B cell (primary cell): ENCODE data around the gene CLEC2A. TPM values are rescaled to one million over a fixed set of nuclear protein-coding genes. Genes with fewer than 3 reads are reported as not detected.
A peak's percentile ranks its signal among the peaks of the same experiment; 100 is the strongest.

Source experiments
- ATAC-seq: fragments of 200-7000 bp; cut with Tn5 transposase; one replicate; pipeline ENCODE4 v1.10.0; 2021; ENCODE audit warnings: low read depth, mild to moderate bottlenecking, moderate number of reproducible peaks, moderate library complexity
- CTCF ChIA-PET: fragments of 350-600 bp; sonication (Branson Sonifier 250); formaldehyde crosslinking; loops from one replicate; lab custom pipeline; 2021; ENCODE audit warnings: antibody characterized with exemption, inconsistent platforms; lab: Charles Lee
- POLR2A ChIA-PET: fragments of 350-600 bp; sonication (Branson Sonifier 250); formaldehyde crosslinking; loops from one replicate; lab custom pipeline; 2021; ENCODE audit warnings: antibody characterized with exemption; lab: Charles Lee
- DNase-seq: peaks from one replicate; pipeline ENCODE4 v3.0.0; 2013
- H2AFZ ChIP-seq: 2 replicates; pipeline ENCODE4 v1.6.1; 2012; ENCODE audit warnings: mild to moderate bottlenecking, low read depth, low read length; ENCODE audit not compliant: insufficient read depth, poor library complexity, severe bottlenecking
- H3K27ac ChIP-seq, 2 donors: 1 replicate in 1 of 2; 2 replicates in 1 of 2; pipeline ENCODE4 v1.5.1; 2012 to 2013; ENCODE audit warnings: low read length in 2 of 2, mild to moderate bottlenecking in 2 of 2, moderate library complexity in 1 of 2
- H3K27me3 ChIP-seq, 4 experiments: fragments of 200-600 bp in 1 of 4; sonication (generic) in 1 of 4; replicated peaks in 1 of 4; 1 replicate in 2 of 4; 2 replicates in 2 of 4; pipeline versions ENCODE4 v1.6.1 to v1.7.0; 2013 to 2016; ENCODE audit warnings: low read length in 3 of 4, mild to moderate bottlenecking in 2 of 4, mixed read lengths in 1 of 4, moderate library complexity in 1 of 4; ENCODE audit not compliant: insufficient read depth in 4 of 4, control insufficient read depth in 3 of 4; ENCODE audit errors: control extremely low read depth in 1 of 4
- H3K36me3 ChIP-seq, 2 experiments: replicated peaks in 1 of 2; 1 replicate in 1 of 2; 2 replicates in 1 of 2; pipeline versions ENCODE4 v1.6.1 to v1.7.1; 2013; ENCODE audit warnings: low read length in 1 of 2; ENCODE audit not compliant: insufficient read depth in 2 of 2, control insufficient read depth in 1 of 2; ENCODE audit errors: control extremely low read depth in 1 of 2, extremely low read depth in 1 of 2
- H3K4me1 ChIP-seq, 2 donors: fragments of 200-600 bp in 1 of 2; sonication (generic) in 1 of 2; 1 replicate in 1 of 2; 2 replicates in 1 of 2; pipeline versions ENCODE4 v1.5.1 to v1.6.1; 2013 to 2017; ENCODE audit warnings: low read length in 2 of 2; ENCODE audit not compliant: control insufficient read depth in 2 of 2, insufficient read depth in 2 of 2
- H3K4me2 ChIP-seq: replicated peaks from 2 replicates; pipeline ENCODE3; 2012; ENCODE audit warnings: mild to moderate bottlenecking, low read depth, low read length; ENCODE audit not compliant: poor library complexity, severe bottlenecking
- H3K4me3 ChIP-seq, 5 experiments: fragments of 200-600 bp in 1 of 5; sonication (generic) in 1 of 5; 1 replicate in 3 of 5; 2 replicates in 2 of 5; pipeline versions ENCODE4 v1.5.1 to v1.7.0; 2011 to 2016; ENCODE audit warnings: low read length in 4 of 5, mild to moderate bottlenecking in 4 of 5, low read depth in 2 of 5, control low read depth in 1 of 5, moderate library complexity in 1 of 5; ENCODE audit not compliant: insufficient read depth in 1 of 5; ENCODE audit errors: control extremely low read depth in 1 of 5, extremely low read depth in 1 of 5
- H3K79me2 ChIP-seq: fragments of 200-600 bp; sonication (generic); one replicate; pipeline ENCODE4 v1.6.0; 2016; ENCODE audit warnings: low read length; ENCODE audit not compliant: control insufficient read depth, insufficient read depth
- H3K9ac ChIP-seq: fragments of 200-600 bp; sonication (generic); 2 replicates; pipeline ENCODE4 v1.6.1; 2017; ENCODE audit warnings: mild to moderate bottlenecking, low read length, moderate library complexity
- H3K9me3 ChIP-seq, 3 donors: one replicate each; pipeline versions ENCODE4 v1.6.1 to v1.7.1; 2013; ENCODE audit warnings: low read length in 2 of 3; ENCODE audit not compliant: control insufficient read depth in 2 of 3, insufficient read depth in 1 of 3; ENCODE audit errors: control extremely low read depth in 1 of 3
- H4K20me1 ChIP-seq: 2 replicates; pipeline ENCODE4 v1.6.0; 2012; ENCODE audit warnings: mild to moderate bottlenecking, low read length; ENCODE audit not compliant: insufficient read depth, control insufficient read depth, poor library complexity, severe bottlenecking
- H3K27ac Mint-ChIP-seq: one replicate; pipeline ENCODE4 v1.8.0; 2021; ENCODE audit warnings: mixed read lengths
- H3K27me3 Mint-ChIP-seq: one replicate; pipeline ENCODE4 v1.8.0; 2021; ENCODE audit warnings: mixed read lengths
- H3K4me1 Mint-ChIP-seq: one replicate; pipeline ENCODE4 v1.8.0; 2021; ENCODE audit warnings: mixed read lengths
- H3K4me3 Mint-ChIP-seq: one replicate; pipeline ENCODE4 v1.8.0; 2021; ENCODE audit warnings: mixed read lengths
- H3K9me3 Mint-ChIP-seq: one replicate; pipeline ENCODE4 v1.8.0; 2022; ENCODE audit warnings: mixed read lengths; ENCODE audit not compliant: insufficient read depth
- EZH2 ChIP-seq: IDR thresholded peaks from 2 replicates; pipeline ENCODE4 v1.6.1; 2012; ENCODE audit warnings: borderline replicate concordance, low read depth, mild to moderate bottlenecking, moderate library complexity, low read length; ENCODE audit not compliant: insufficient read depth, poor library complexity, severe bottlenecking
- WGBS: methylation state at CpG from one replicate; pipeline ENCODE4 v1.1.5; 2013; ENCODE audit warnings: missing lambda C conversion rate; ENCODE audit not compliant: insufficient coverage; 5-methylcytosine and 5-hydroxymethylcytosine counted together
- intact Hi-C: fragments of 100-400 bp; cut with micrococcal nuclease; formaldehyde crosslinking; loops from one replicate; pipeline ENCODE4 v1.10.0; 2022
- polyA plus RNA-seq: library from polyadenylated mRNA; depleted of rRNA; stranded (reverse); fragments of >200 nt; gene quantifications from 2 replicates; pipeline ENCODE4 v1.2.3, GENCODE V29; 2012
- total RNA-seq, 2 donors: library from RNA; stranded (reverse); fragments of 120-200 nt in 1 of 2; gene quantifications; 1 replicate in 1 of 2; 2 replicates in 1 of 2; pipeline versions ENCODE4 v1.2.3 to v1.2.4, GENCODE V29; 2013 to 2022
- TF ChIP-seq, protein P1 (sequence below): fragments of 200-600 bp; IDR thresholded peaks from one replicate; pipeline ENCODE4 v1.8.0; 2022; ENCODE audit warnings: antibody characterized with exemption, mild to moderate bottlenecking

The CLEC2A gene
- total and polyA plus RNA-seq, 2 donors (not counting 1 experiment from before 2014, with no cell fraction given) = not detected

DNA sequence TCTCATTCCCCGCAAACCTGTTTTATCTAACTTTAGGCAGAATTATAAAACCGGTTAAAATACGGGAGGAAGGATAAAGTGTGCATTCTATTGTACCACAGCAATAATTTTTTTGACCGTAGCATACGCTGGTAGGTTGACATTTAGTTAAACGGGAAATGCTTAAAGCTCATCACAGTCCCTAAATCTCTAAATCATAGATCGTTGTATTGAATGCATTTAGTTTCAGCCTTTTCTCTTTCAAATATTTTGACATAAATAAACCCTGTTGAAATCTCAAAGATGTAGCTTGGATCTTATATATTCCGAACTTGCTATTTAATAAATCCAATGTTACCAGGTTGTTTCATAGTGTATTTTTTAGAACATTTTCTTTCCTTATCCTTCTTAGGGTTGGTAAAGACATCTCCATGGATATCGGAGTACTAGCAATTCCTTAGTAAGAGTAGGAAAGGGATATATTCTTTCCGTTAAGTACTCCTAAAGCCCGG lies 63.8 kb downstream of the CLEC2A start:
- Histone ChIP-seq H3K27me3 (no peaks in the 10 kb centered on the region), H3K79me2 (peaks cover 69% of the 10 kb centered on the region), H2AFZ (no peak overlapping the region), H3K4me1 (peaks cover 14 to 19% of the 10 kb centered on the region in 2 donors), H3K27ac (peak overlapping the region; percentile 89 to 90), H3K9me3 (peaks cover 0 to 10% (median 0%) of the 10 kb centered on the region in 3 donors), H3K9ac (peak overlapping the region; percentile 69), H3K4me2 (peak overlapping the region; percentile 75), H3K36me3 (no peaks in the 10 kb centered on the region), H4K20me1 (peaks cover 5% of the 10 kb centered on the region), H3K4me3 (peak overlapping the region; percentile 51 to 97 (median 66))
- Mint-ChIP-seq H3K9me3 (peaks cover 9% of the 10 kb centered on the region), H3K27ac (peak overlapping the region; percentile 75), H3K4me1 (peaks cover 49% of the 10 kb centered on the region), H3K27me3 (no peaks in the 10 kb centered on the region), H3K4me3 (peak overlapping the region; percentile 92)
- ChIA-PET POLR2A (no interaction called here), CTCF (interaction anchor here (1.3 to 4.3 kb wide), 4 partner anchors 54 to 137 kb away, joined by 3 to 14 read pairs (median 6); no protein-coding TSS in a partner anchor)
- peak; percentile 45 for DNase-seq
- no CpG with 5 or more reads among the region's 11 CpGs for WGBS
- intact Hi-C loops = loop anchor here (5.0 to 10.0 kb wide), 4 partner anchors 56 to 744 kb away; partner anchors contain the start of gene MAGOHB
- ATAC-seq = no peak
- TF ChIP-seq, protein P1, sequence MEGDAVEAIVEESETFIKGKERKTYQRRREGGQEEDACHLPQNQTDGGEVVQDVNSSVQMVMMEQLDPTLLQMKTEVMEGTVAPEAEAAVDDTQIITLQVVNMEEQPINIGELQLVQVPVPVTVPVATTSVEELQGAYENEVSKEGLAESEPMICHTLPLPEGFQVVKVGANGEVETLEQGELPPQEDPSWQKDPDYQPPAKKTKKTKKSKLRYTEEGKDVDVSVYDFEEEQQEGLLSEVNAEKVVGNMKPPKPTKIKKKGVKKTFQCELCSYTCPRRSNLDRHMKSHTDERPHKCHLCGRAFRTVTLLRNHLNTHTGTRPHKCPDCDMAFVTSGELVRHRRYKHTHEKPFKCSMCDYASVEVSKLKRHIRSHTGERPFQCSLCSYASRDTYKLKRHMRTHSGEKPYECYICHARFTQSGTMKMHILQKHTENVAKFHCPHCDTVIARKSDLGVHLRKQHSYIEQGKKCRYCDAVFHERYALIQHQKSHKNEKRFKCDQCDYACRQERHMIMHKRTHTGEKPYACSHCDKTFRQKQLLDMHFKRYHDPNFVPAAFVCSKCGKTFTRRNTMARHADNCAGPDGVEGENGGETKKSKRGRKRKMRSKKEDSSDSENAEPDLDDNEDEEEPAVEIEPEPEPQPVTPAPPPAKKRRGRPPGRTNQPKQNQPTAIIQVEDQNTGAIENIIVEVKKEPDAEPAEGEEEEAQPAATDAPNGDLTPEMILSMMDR = no peak
- no peak for TF ChIP-seq EZH2

DNA sequence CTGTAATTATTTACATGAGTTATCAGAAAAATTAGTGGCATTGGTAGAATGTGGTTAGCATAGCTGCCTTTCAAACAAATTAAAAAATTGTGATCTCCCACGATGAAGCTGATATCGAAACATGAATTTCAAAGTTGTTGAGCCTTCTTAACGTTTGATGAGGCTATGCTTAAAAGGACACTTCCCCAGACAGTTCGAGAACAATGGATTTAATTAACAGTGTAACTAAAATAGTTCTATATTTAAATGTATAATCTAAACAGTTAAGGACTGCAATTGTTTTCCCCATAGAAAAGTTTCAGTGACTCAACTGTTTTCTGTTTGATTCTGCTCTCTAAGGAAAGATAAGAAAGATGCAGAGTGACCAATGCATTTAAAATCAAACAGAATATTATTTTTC lies 64.6 kb downstream of the CLEC2A start:
- DNase-seq (no peak), ATAC-seq (no peak)
- Histone ChIP-seq H3K9me3 (peaks cover 0 to 10% (median 0%) of the 10 kb centered on the region in 3 donors), H3K27me3 (no peaks in the 10 kb centered on the region), H3K4me2 (peak overlapping the region; percentile 75), H2AFZ (no peak overlapping the region), H3K27ac (peak overlapping the region; percentile 59 to 90), H3K4me1 (peaks cover 14 to 20% of the 10 kb centered on the region in 2 donors), H3K4me3 (peak overlapping the region; percentile 33 to 97 (median 60)), H3K9ac (peak overlapping the region; percentile 69), H3K36me3 (no peaks in the 10 kb centered on the region), H4K20me1 (peaks cover 14% of the 10 kb centered on the region), H3K79me2 (peaks cover 78% of the 10 kb centered on the region)
- POLR2A ChIA-PET = no interaction called here
- no peaks in the 10 kb centered on the region for H3K27me3 Mint-ChIP-seq
- WGBS = no CpG with 5 or more reads among the region's 4 CpGs
- no peak overlapping the region for H3K27ac Mint-ChIP-seq
- peak overlapping the region; percentile 90 for H3K4me3 Mint-ChIP-seq
- CTCF ChIA-PET = interaction anchor here (0.9 to 4.3 kb wide), 5 partner anchors 53 to 324 kb away, joined by 3 to 14 read pairs (median 4); no protein-coding TSS in a partner anchor
- H3K9me3 Mint-ChIP-seq = peaks cover 11% of the 10 kb centered on the region
- H3K4me1 Mint-ChIP-seq = peaks cover 51% of the 10 kb centered on the region
- intact Hi-C loops = loop anchor here (2.0 to 10.0 kb wide), 5 partner anchors 55 to 745 kb away; partner anchors contain the start of gene MAGOHB
- no peak for TF ChIP-seq EZH2
- TF ChIP-seq, protein P1 = no peak
